ENCODE results near the gene SHROOM2.
"Not testable (repeated sequence)": the region's sequence is repeated elsewhere in the genome, so short reads cannot be mapped to it uniquely, and the experiment has no call there.

Gene SHROOM2

GRCh38 chrX:9785944-9786797, at the start of gene SHROOM2:
SHROOM2 (plus strand) TSS chrX:9786429; CDS start chrX:9786546, 117 bp downstream.
- DNase-seq (ENCODE audit: extremely low spot score, insufficient read length, low read depth) (no peak), FAIRE-seq (no peak)

- DNase-seq (ENCODE audit: extremely low spot score, insufficient read length, low read depth) = no peak
- no peak for FAIRE-seq
These were observed 48.9 kb upstream of the SHROOM2 start for GRCh38 chrX:9737363-9737762.

GRCh38 chrX:9738151-9738550, 48.1 kb upstream of the SHROOM2 start:
- FAIRE-seq = no peak
- DNase-seq (ENCODE audit: extremely low spot score, insufficient read length, low read depth) = no peak

- DNase-seq (ENCODE audit: extremely low spot score, insufficient read length, low read depth) = no peak
- FAIRE-seq = no peak
These were observed 47.1 kb upstream of the SHROOM2 start for GRCh38 chrX:9739130-9739529.

- DNase-seq (ENCODE audit: extremely low spot score, insufficient read length, low read depth) = no peak
- FAIRE-seq = no peak
These were observed 40.7 kb upstream of the SHROOM2 start for GRCh38 chrX:9745417-9746115.

GRCh38 chrX:9746148-9746888, 39.9 kb upstream of the SHROOM2 start:
- no peak for FAIRE-seq
- no peak for DNase-seq (ENCODE audit: extremely low spot score, insufficient read length, low read depth)

GRCh38 chrX:9747644-9748043, 38.6 kb upstream of the SHROOM2 start:
- DNase-seq (ENCODE audit: extremely low spot score, insufficient read length, low read depth) = no peak
- no peak for FAIRE-seq

- FAIRE-seq (no peak), DNase-seq (ENCODE audit: extremely low spot score, insufficient read length, low read depth) (no peak)
These were observed 37.0 kb upstream of the SHROOM2 start for GRCh38 chrX:9749146-9749692.

- no peak for DNase-seq (ENCODE audit: extremely low spot score, insufficient read length, low read depth)
- no peak for FAIRE-seq
These were observed 28.9 kb upstream of the SHROOM2 start for GRCh38 chrX:9757366-9757765.

GRCh38 chrX:9758021-9758638, 28.1 kb upstream of the SHROOM2 start:
- FAIRE-seq = no peak

GRCh38 chrX:9759337-9759736, 26.9 kb upstream of the SHROOM2 start:
- FAIRE-seq (no peak), DNase-seq (ENCODE audit: extremely low spot score, insufficient read length, low read depth) (no peak)

More at GRCh38 chrX:9758021-9758638, 28.1 kb upstream of the SHROOM2 start:
- no peak for DNase-seq (ENCODE audit: extremely low spot score, insufficient read length, low read depth)

GRCh38 chrX:9765072-9765736, 21.0 kb upstream of the SHROOM2 start:
- no peak for DNase-seq (ENCODE audit: extremely low spot score, insufficient read length, low read depth)
- no peak for FAIRE-seq

- DNase-seq (ENCODE audit: extremely low spot score, insufficient read length, low read depth) (no peak), FAIRE-seq (no peak)
These were observed 20.5 kb upstream of the SHROOM2 start, which contains the start of gene GPR143 for GRCh38 chrX:9765737-9766097. GPR143 (minus strand) TSS chrX:9765847; CDS start chrX:9765817, 30 bp downstream.

GRCh38 chrX:9767375-9767774, 18.9 kb upstream of the SHROOM2 start:
- FAIRE-seq = no peak
- no peak for DNase-seq (ENCODE audit: extremely low spot score, insufficient read length, low read depth)

GRCh38 chrX:9768321-9768839, 17.8 kb upstream of the SHROOM2 start:
- FAIRE-seq; DNase-seq (ENCODE audit: extremely low spot score, insufficient read length, low read depth): not testable (repeated sequence)

- no peak for FAIRE-seq
These were observed 15.9 kb upstream of the SHROOM2 start for GRCh38 chrX:9770319-9770718.

GRCh38 chrX:9772943-9773342, 13.3 kb upstream of the SHROOM2 start:
- FAIRE-seq = no peak

More at GRCh38 chrX:9770319-9770718, 15.9 kb upstream of the SHROOM2 start:
- no peak for DNase-seq (ENCODE audit: extremely low spot score, insufficient read length, low read depth)

GRCh38 chrX:9775930-9776329, 10.3 kb upstream of the SHROOM2 start:
- FAIRE-seq (no peak), DNase-seq (ENCODE audit: extremely low spot score, insufficient read length, low read depth) (no peak)

More at GRCh38 chrX:9772943-9773342, 13.3 kb upstream of the SHROOM2 start:
- DNase-seq (ENCODE audit: extremely low spot score, insufficient read length, low read depth) = no peak

GRCh38 chrX:9781941-9782340, 4.3 kb upstream of the SHROOM2 start:
- DNase-seq (ENCODE audit: extremely low spot score, insufficient read length, low read depth) = no peak
- no peak for FAIRE-seq
